Fibroblast of the conjunctiva (primary cell): Measurements from ENCODE around the gene MAN1C1.
A peak's percentile ranks its signal among the peaks of the same experiment; 100 is the strongest.

Experiments
- DNase-seq: peaks from one replicate; pipeline ENCODE4 v3.0.0-alpha.2; 2010; ENCODE audit warnings: low read depth

The MAN1C1 gene

GRCh38 chr1:25739341-25739740 lies 122.8 kb downstream of the MAN1C1 start:
- DNase-seq, result no peak

- no peak for DNase-seq
Measured at GRCh38 chr1:25740071-25740470, 123.5 kb downstream of the MAN1C1 start.

- DNase-seq, result no peak
Measured at GRCh38 chr1:25742316-25742715, 125.7 kb downstream of the MAN1C1 start.

GRCh38 chr1:25743164-25744139 lies 126.9 kb downstream of the MAN1C1 start:
- peak; percentile 92 for DNase-seq

- peak; percentile 65 for DNase-seq
Measured at GRCh38 chr1:25744140-25744581, 127.6 kb downstream of the MAN1C1 start.

GRCh38 chr1:25744636-25745425 lies 128.2 kb downstream of the MAN1C1 start:
- DNase-seq, result no peak

GRCh38 chr1:25746299-25747045 lies 129.9 kb downstream of the MAN1C1 start:
- DNase-seq, result no peak

- no peak for DNase-seq
Measured at GRCh38 chr1:25747046-25747719, 130.6 kb downstream of the MAN1C1 start.

- no peak for DNase-seq
Measured at GRCh38 chr1:25748531-25749205, 132.1 kb downstream of the MAN1C1 start.

GRCh38 chr1:25750923-25751605 lies 134.5 kb downstream of the MAN1C1 start:
- DNase-seq, result no peak

GRCh38 chr1:25754470-25755181 lies 138.0 kb downstream of the MAN1C1 start:
- DNase-seq, result no peak

GRCh38 chr1:25755475-25756125 lies 139.0 kb downstream of the MAN1C1 start:
- no peak for DNase-seq

- DNase-seq, result no peak
Measured at GRCh38 chr1:25756215-25756614, 139.6 kb downstream of the MAN1C1 start.

- no peak for DNase-seq
Measured at GRCh38 chr1:25757151-25757845, 140.7 kb downstream of the MAN1C1 start.

- no peak for DNase-seq
Measured at GRCh38 chr1:25757846-25758185, 141.2 kb downstream of the MAN1C1 start.

- DNase-seq, result no peak
Measured at GRCh38 chr1:25758466-25759070, 142.0 kb downstream of the MAN1C1 start.

GRCh38 chr1:25760122-25760719 lies 143.6 kb downstream of the MAN1C1 start:
- no peak for DNase-seq

- DNase-seq, result no peak
Measured at GRCh38 chr1:25760871-25761270, 144.3 kb downstream of the MAN1C1 start.
